Loucy (cell line): ENCODE results near the gene HADHA.

Source experiments
- H2AFZ ChIP-seq: fragments of 200-600 bp; sonication (generic); 2 replicates; pipeline ENCODE4 v1.6.0; 2016; ENCODE audit warnings: antibody characterized with exemption, mild to moderate bottlenecking, low read length, moderate library complexity
- H3F3A ChIP-seq: fragments of 200-600 bp; 2 replicates; pipeline ENCODE4 v1.6.0; 2016; ENCODE audit warnings: antibody characterized with exemption, low read depth, mild to moderate bottlenecking
- H3K27me3 ChIP-seq: fragments of 200-600 bp; sonication (generic); 2 replicates; pipeline ENCODE4 v1.6.1; 2014; ENCODE audit warnings: low read length, mild to moderate bottlenecking; ENCODE audit not compliant: insufficient read depth, poor library complexity, severe bottlenecking
- H3K36me3 ChIP-seq: fragments of 200-600 bp; sonication (generic); 2 replicates; pipeline ENCODE4 v1.6.1; 2016; ENCODE audit warnings: low read length; ENCODE audit not compliant: insufficient read depth
- H3K4me1 ChIP-seq: fragments of 200-600 bp; sonication (generic); 2 replicates; pipeline ENCODE4 v1.5.1; 2014; ENCODE audit warnings: low read length, mild to moderate bottlenecking; ENCODE audit not compliant: insufficient read depth, poor library complexity, severe bottlenecking
- H3K4me2 ChIP-seq: fragments of 200-600 bp; sonication (generic); 2 replicates; pipeline ENCODE4 v1.6.0; 2014; ENCODE audit warnings: antibody characterized with exemption, low read length, low read depth, mild to moderate bottlenecking; ENCODE audit not compliant: poor library complexity, severe bottlenecking
- H3K4me3 ChIP-seq: fragments of 200-600 bp; sonication (generic); 2 replicates; pipeline ENCODE4 v1.5.1; 2014; ENCODE audit warnings: low read length, mild to moderate bottlenecking, mixed read lengths; ENCODE audit not compliant: poor library complexity, severe bottlenecking
- H3K79me2 ChIP-seq: fragments of 200-600 bp; sonication (generic); 2 replicates; pipeline ENCODE4 v1.6.1; 2014; ENCODE audit warnings: low read length; ENCODE audit not compliant: insufficient read depth
- H3K9ac ChIP-seq: fragments of 200-600 bp; sonication (generic); 2 replicates; pipeline ENCODE4 v1.6.0; 2014; ENCODE audit warnings: mild to moderate bottlenecking, low read depth, low read length, moderate library complexity; ENCODE audit not compliant: poor library complexity, severe bottlenecking
- H3K9me2 ChIP-seq: fragments of 200-600 bp; sonication (generic); replicated peaks from 2 replicates; pipeline ENCODE4 v1.6.1; 2016; ENCODE audit warnings: low read depth, low read length, mixed read lengths
- H3K9me3 ChIP-seq: fragments of 200-600 bp; sonication (generic); 2 replicates; pipeline ENCODE4 v1.6.1; 2014; ENCODE audit warnings: mild to moderate bottlenecking, antibody characterized with exemption, low read length, low read depth; ENCODE audit not compliant: insufficient read depth
- H4K20me1 ChIP-seq: fragments of 200-600 bp; sonication (generic); 2 replicates; pipeline ENCODE4 v1.6.0; 2014; ENCODE audit warnings: antibody characterized with exemption, low read length, mild to moderate bottlenecking; ENCODE audit not compliant: insufficient read depth, poor library complexity, severe bottlenecking
- EZH2phosphoT487 ChIP-seq: fragments of 200-600 bp; IDR thresholded peaks from 2 replicates; pipeline ENCODE4 v1.6.1; 2018; ENCODE audit warnings: antibody characterized with exemption, mild to moderate bottlenecking, moderate library complexity, borderline replicate concordance
- TF ChIP-seq, protein P1 (sequence below): fragments of 200-600 bp; sonication (generic); conservative IDR thresholded peaks from 2 replicates; pipeline ENCODE4 v1.5.1; 2014; ENCODE audit warnings: mild to moderate bottlenecking, antibody characterized with exemption, low read length

The HADHA gene

DNA sequence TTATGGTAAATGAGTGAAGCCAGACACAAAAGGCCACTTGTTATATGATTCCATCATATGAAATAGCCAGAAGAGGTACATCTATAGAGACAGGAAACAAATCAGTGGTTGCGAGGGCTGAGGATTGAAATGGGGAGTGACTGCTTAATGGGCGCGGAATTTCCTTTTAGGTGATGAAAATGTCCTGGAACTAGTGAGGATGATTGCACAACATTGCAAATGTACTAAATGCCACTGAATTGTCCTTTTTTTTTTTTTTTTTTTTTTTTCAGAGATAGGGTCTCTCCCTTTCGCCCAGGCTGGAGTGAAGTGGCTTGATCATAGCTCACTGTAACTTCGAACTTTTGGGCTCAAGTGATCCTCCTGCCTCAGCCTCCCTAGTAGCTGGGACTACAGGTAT, 86.9 kb downstream of the HADHA start:
- H2AFZ ChIP-seq = no peak overlapping the region

DNA sequence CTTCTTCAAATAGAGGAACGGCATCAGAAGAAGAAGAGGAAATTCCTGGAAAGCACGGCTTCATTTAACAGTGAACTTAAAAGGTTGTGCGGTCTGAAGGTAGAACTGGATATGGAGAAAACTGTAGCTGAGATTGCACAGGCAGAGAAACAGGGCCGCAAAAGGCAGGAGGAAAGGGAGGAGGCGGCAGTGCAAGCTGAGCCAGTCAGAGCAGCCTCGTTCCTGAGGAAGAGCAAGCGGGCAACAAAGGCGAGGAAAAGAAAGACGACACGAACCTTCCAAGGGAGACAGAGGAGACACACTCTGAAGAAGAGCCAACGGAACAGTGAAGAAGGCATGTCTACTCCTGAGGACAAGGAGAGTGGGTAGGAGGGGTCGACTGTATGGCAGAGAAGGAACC, 94.2 kb downstream of the HADHA start:
- H3K4me3 ChIP-seq = no peak overlapping the region
- H3K4me1 ChIP-seq = no peaks in the 10 kb centered on the region
- no peak overlapping the region for H3K4me2 ChIP-seq
- TF ChIP-seq EZH2phosphoT487 = no peak
- TF ChIP-seq, protein P1, sequence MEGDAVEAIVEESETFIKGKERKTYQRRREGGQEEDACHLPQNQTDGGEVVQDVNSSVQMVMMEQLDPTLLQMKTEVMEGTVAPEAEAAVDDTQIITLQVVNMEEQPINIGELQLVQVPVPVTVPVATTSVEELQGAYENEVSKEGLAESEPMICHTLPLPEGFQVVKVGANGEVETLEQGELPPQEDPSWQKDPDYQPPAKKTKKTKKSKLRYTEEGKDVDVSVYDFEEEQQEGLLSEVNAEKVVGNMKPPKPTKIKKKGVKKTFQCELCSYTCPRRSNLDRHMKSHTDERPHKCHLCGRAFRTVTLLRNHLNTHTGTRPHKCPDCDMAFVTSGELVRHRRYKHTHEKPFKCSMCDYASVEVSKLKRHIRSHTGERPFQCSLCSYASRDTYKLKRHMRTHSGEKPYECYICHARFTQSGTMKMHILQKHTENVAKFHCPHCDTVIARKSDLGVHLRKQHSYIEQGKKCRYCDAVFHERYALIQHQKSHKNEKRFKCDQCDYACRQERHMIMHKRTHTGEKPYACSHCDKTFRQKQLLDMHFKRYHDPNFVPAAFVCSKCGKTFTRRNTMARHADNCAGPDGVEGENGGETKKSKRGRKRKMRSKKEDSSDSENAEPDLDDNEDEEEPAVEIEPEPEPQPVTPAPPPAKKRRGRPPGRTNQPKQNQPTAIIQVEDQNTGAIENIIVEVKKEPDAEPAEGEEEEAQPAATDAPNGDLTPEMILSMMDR = no peak
- H3K36me3 ChIP-seq = no peaks in the 10 kb centered on the region
- H3K27me3 ChIP-seq = no peaks in the 10 kb centered on the region
- H3K79me2 ChIP-seq = no peaks in the 10 kb centered on the region
- H3K9me3 ChIP-seq = peaks cover 12% of the 10 kb centered on the region; the same call in 1 of the 2 replicates
- no peaks in the 10 kb centered on the region for H4K20me1 ChIP-seq
- H2AFZ ChIP-seq = no peak overlapping the region
- no peaks in the 10 kb centered on the region for H3K9me2 ChIP-seq
- no peak overlapping the region for H3K9ac ChIP-seq
- H3F3A ChIP-seq = no peaks in the 10 kb centered on the region

More for the DNA sequence above, 86.9 kb downstream of the HADHA start:
- no peaks in the 10 kb centered on the region for H3K36me3 ChIP-seq
- no peaks in the 10 kb centered on the region for H3K27me3 ChIP-seq
- peaks cover 12% of the 10 kb centered on the region; the same call in 1 of the 2 replicates for H3K9me3 ChIP-seq
- no peaks in the 10 kb centered on the region for H3K9me2 ChIP-seq
- H3K4me1 ChIP-seq = no peaks in the 10 kb centered on the region
- no peaks in the 10 kb centered on the region for H3F3A ChIP-seq
- no peaks in the 10 kb centered on the region for H3K79me2 ChIP-seq
- H3K4me2 ChIP-seq = no peak overlapping the region
- H3K4me3 ChIP-seq = no peak overlapping the region
- H3K9ac ChIP-seq = no peak overlapping the region
- TF ChIP-seq, protein P1 = no peak
- TF ChIP-seq EZH2phosphoT487 = no peak
- no peaks in the 10 kb centered on the region for H4K20me1 ChIP-seq

DNA sequence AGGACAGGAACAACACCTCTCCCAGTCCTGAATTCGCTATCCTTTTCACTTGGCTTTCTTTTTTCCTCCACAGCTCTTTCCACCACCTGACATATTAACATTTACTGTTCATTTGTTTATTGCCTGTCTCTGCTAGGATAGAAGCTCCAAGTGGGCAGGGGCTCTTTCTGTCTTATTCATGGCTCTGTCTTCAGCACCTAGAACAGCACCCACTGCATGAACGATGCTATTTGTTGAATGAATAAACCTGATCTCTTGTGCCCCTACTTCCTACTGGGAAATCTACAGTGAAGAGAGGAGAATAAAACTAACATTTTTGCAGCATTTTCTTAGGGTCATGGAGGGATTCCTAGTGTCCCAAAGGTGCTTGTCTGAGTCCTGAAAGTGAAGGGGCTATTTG, 95.9 kb downstream of the HADHA start:
- H3K27me3 ChIP-seq = no peaks in the 10 kb centered on the region
- no peaks in the 10 kb centered on the region for H3K36me3 ChIP-seq
- no peak overlapping the region for H3K9ac ChIP-seq

More for the DNA sequence above, 95.9 kb downstream of the HADHA start:
- TF ChIP-seq, protein P1 = no peak
- no peak for TF ChIP-seq EZH2phosphoT487
- Histone ChIP-seq H3K4me3 (no peak overlapping the region), H3F3A (no peaks in the 10 kb centered on the region), H3K79me2 (no peaks in the 10 kb centered on the region), H4K20me1 (no peaks in the 10 kb centered on the region), H2AFZ (no peak overlapping the region), H3K4me2 (no peak overlapping the region), H3K9me3 (0 out of 2 replicates have a peak, but pooled peaks cover 2% of the 10 kb centered on the region), H3K4me1 (peaks cover 10% of the 10 kb centered on the region), H3K9me2 (no peaks in the 10 kb centered on the region)
